Activated CD8-positive, alpha-beta memory T cell treated with anti-CD3 and anti-CD28 coated beads, Interleukin-2, amount 50 U/mL, for 4 hours (primary cell): ENCODE results near the gene SMARCD1.

Experiments
- DNase-seq: peaks from one replicate; pipeline ENCODE4 v3.0.0-alpha.2; 2020

Gene SMARCD1

DNA sequence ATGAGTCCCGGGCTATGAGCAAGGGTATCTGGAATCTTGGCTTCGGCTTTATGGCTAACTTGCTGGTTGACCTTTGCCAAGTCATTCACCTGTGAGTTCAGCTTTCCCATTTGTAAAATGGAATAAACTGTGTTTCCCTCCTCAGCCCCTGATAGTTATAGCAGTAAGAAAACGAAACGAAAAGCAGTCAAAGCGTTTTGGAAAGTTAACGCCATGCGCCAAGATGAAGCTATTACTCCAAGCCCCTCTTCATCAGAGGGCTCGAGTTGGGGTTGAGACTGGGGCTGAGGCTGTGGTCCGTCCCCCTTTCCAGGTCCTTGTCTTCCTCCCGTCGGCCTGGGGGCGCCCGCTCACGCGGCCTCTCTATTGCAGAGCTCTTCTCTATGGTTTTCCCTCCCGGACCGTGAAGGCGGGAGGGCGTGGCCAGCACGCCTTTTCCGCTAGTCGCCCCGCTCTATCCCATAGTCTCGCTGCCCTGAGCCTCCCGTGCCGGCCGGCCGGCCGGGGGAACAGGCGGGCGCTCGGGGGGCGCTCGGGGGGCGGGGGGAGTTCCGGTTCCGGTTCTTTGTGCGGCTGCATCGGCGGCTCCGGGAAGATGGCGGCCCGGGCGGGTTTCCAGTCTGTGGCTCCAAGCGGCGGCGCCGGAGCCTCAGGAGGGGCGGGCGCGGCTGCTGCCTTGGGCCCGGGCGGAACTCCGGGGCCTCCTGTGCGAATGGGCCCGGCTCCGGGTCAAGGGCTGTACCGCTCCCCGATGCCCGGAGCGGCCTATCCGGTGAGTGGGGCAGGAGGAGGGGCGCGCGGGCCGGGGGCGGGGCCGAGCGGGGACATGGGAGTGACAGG is at the start of gene SMARCD1:
Gene SMARCD1 (plus strand): TSS at position 568 of the 840 bp plus-strand sequence. CDS start 28 bp downstream, at position 596.
- DNase-seq, result peak; percentile 86

DNA sequence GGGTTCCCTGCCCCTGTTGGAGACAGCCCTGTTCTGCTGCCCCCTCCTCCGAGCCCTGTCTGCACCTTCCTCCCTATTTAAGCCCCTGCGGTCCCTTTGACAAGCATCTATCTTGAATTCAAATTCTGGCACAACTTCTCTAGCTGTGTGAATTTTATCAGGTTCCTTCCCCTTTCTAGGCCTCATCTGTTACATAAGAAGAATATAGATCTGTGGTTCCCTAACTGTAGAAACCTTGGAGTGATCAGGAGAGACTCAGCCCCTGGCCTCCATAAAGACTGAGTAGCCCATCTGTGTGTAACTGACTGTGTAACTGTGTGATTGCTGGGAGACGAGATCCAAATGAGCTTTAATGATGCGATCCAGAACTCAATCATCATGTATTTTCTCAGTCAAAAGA is 46.8 kb upstream of the SMARCD1 start:
- no peak for DNase-seq

DNA sequence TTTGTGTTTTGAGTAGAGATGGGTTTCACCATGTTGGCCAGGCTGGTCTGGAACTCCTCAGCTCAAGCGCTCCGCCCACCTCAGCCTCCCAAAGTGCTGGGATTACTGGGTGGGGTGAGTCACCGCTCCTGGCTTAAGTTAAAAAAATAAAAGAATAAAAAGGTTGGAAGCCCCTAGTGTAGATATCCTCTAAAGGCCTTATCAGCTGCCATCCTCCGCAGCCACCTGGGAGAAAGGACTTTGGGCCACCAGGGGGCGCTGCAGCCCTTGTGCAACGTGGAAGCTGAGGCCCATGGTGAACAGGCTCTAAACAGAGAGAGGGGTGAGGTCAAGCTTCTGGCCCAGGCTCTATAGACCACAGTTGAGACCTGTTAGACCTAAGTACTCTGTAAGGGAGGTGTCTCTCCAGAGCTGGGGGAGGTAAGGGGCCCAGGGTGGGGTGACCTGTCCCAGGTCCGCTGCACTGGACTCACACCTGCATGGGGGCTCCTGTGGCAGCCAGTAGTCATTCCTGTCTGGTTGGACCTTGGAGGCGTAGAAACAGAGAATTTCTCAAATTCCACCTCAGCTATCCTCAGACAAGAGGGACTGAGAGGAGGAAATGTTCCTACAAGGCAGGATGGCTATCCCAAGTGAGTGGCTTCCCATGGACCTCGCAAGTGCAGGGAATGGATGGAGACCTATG is 45.8 kb upstream of the SMARCD1 start:
- DNase-seq, result peak; percentile 90

DNA sequence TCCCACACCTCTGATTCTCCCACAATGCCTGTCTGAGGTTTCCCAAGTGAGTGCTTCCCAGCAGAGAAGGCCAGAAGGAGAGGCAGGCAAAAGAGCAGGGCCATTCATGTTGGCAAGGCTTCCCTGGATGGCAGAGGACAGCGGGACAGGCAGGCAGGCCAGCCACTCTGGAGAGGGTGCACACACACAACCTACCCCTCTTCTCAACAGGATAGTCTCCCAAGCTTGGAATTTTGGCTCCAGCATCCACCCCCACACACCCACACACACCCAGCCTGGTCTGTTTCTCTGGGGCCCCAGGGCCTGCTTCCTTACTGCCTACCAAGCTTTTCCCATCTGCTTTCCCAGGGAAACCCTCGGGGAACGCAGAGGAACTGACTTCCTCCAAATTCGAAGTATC is 44.5 kb upstream of the SMARCD1 start:
- DNase-seq, result no peak

DNA sequence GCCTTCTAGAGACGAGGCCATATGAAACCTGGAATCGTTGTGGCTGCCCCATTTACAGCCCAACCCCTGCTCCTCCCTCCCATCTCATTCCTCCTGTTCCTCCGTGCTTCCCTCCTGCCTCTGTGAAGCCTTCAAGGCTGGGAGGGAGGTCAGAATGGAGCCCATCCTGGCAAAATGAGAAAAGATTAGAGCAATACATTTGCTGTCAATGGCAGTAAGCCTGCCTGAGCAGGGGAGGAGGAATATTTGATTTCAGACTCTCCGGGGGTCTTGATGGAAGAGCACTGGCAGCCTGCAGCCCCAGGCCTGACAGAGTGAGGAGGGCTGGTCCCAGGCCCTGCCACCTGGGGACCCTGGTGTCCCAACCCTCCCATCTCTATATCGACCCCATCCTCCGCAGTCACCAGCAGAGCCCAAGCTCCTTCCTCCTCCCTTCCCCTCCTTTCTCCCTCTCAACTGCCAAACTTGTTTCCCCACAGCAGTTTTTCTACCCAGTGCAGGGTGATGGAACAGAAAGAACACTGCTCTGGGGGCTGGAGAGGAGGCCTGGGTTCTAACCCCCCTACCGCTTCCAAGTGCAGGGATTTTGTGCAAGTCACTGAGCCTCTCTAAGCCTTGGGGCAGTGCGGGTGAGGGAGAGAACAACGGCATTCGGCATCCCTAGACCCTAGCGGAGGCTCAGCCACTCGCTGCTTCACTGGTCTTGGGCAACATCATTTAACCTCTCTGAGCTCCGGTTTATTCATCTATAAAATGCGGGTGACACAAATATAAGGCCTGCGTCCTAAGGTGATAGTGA is 43.9 kb upstream of the SMARCD1 start:
- DNase-seq, result no peak

DNA sequence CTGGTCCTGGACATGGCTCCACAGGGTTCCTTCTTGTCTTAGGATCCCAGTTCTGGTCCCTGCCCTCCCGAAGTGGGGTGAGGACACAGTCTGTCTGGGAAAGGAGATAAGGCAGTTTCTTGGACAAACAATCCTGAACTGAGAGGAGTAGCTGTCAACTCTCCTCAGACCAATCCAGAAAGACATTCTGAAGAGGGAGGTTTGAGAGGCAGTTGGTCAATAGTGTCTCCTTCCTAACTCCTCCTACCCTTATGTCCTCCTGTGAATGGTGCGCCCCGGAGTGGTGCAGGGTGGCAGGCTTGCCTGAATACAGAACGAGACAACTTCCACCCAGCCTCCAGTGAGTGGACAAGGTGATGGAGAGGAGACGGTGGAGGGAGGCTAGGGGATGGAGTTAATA is 43.2 kb upstream of the SMARCD1 start:
- DNase-seq, result no peak

DNA sequence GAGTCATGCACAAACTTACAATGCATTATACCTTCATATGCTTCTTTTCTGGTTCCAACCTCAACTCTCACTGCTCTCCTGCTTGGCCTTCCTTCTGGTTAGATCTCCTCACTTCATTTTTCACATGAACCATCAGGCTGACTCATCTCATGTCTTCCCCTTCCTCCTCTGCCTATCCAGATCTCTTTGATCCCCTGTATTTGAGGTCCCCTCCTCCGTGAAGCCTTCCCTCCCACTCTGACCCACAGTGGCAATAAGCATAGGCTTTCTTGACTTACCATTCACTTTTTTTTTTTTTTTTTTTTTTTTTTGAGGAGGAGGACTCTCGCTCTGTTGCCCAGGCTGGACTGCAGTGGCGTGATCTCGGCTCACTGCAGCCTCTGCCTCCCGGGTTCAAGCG is 42.4 kb upstream of the SMARCD1 start:
- no peak for DNase-seq

DNA sequence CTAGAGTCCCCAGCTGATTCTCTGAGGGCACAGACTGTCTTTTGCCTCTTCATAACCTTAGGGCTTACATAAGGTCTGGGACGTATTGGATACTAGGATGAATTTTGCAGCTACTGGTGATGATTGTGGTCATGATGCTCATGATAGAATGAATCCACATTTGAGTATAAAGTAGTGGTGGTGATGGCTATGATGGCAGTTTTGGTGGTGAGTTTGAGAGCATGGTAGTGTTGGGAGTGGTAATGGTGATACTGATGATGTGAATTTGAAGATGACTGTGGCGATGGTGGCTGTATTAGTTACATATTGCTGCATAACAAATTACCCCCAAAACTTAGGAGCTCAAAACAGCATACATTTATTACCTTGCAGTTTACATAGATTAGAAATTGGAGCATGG is 41.8 kb upstream of the SMARCD1 start:
- DNase-seq, result no peak

DNA sequence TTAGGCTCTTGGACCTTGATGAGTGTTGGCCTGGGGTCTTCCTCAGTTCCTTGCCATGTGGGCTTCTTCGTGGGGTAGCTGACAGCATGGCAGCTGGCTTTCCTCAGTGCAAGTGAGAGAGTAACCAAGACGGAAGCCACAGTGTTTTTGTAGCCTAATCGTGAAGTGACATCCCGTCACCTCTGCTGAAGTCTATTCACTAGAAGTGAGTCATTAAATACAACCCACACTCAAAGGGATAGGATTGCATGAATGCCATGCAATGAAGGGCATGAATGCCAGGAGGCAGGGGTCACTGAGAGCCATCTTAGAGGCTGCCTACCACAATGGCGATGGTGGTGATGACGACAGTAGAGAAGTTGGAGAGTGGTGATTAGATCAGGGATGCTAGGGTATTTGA is 41.3 kb upstream of the SMARCD1 start:
- no peak for DNase-seq

DNA sequence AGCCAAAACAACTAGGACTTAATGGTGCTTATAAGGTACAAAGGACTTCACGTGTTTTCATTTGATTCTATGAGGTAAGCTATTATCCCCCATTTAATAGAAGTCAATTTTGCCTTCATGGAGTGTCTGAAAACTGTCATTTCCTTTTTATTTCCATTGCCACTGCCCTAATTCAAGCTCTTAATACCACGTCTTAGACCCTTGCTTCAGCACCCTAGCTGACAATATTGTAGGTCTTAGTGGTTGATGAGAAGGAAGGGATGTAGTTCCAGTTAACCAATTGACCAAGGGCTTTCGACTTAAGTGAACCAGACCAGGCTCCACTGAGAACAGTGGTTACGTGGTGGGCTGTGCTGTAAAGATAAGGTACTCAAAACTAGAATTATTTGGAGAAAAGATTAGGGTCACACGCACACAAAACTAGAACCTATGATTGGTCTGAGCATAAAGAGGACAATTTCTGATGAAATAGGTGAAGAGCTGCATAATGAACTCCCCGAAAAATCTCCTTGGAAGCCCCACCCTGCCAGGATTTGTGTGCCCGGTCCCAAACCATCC is 37.4 kb upstream of the SMARCD1 start:
- DNase-seq, result no peak

DNA sequence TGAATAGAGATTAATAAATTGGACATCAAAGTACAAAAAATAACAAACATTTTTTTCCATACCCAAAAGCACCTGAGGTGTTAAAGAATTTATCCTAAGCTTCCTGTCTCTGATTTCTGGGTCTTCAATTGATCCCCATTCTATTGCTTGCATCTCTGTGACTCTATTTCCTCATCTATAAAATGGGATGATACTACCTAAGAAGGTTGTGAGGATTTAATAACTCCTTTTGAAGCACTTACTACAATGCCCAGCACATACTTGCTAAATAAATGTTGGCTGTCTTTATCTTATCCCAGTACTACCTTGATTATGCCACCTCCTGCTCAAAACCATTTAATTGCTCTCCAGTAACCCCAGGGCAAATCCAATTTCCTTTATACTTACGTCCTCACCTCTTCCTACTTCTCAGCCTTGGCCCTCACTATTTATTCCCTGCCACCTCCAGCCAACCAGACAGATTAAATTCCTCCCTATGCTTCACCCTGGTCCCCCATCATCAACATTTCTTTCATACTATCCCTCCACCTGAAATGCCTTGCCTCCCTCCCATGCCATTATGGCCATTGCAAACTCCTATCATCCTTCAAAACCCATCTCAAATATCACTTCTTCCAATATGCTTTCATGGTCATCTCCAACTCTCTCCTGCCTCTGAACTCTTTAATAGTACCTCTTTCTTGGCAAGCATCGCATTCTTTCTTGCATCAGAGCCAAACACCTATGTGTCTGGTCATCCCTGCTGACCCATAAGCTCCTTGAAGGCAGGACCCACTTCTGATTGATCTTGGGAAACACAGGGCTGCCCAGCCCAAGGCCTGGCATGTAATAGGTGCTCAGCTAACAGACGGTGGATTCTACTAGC is 35.7 kb upstream of the SMARCD1 start:
- no peak for DNase-seq

DNA sequence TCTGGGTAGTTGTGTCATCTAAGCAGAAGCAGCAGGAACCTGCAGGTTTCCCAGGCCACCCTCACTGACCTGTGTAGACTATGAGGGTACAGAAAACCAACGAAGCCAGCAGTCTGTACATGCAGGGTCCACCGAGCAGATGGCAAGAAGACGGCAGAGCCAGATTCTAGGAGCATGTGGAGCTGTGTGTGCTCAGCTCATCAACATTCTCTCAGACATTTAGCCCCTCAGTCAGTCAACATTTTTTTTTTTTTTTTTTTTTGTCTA is 35.1 kb upstream of the SMARCD1 start:
- DNase-seq, result no peak

DNA sequence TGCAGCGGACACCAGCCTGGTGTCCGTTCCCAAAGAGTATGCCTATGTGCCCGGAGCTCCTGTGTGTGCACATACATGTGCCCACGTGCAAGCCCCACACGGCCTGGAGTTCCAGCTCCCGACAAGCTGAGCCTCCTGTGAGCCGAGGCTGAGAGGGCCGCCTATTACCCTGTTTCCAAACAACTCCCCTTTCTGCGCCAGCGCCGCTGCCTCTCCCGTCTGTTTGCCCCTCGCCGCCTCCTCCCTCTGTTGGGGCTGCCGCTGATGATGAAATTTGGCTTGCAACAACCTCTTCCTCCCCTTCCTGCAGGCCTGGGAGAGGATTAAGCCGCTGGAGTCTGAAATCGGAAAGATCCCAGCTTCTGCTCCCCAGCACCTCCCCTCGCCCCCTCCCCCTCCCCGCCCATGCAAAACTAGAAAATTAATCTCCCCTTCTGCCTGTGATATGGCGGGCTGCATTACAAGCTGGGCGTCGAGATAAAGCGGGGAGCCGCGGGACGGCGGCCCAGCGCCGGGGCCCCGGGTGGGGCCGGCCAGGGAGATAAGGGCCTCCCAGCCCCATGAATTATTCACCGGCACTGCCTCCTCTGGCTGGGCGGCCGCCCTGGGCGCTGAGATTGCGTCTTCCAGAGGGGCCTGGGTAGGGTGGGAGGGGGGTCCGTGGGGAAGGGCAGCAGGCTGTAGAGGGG is 34.6 kb upstream of the SMARCD1 start:
- DNase-seq, result no peak

DNA sequence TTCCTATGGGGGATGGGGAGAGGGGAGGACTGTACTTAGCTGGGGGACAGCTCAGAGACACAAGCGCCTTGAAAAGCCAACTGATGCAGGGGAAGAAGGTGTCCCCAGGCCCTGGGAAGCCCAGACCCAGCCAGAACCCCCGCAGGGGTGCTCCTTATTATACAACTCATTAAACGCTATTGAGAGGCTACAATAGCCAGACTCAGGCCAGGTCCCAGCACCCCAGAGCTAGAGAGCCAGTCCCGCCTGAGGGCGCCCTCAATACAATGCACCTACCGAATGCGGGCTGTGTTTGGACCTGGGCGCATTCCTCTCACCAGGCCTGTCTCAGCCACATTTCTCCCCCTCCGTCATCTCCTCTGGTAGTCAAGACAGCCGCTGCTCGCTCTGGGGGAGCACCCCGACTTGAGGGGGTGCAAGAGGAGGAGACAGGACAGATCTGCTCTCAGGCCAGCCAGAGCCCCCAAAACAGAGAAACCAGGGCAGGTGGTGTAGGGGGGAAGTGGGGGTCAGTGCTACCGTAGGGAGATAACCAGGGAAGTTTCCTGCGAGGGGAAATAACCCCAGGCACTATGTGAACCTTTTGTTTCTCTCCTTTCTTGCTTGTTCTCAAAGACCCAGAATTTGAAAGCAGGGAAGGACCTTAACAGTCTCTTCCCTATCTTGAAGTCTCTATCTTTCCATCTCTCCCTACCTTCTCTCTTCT is 33.9 kb upstream of the SMARCD1 start:
- DNase-seq, result no peak

DNA sequence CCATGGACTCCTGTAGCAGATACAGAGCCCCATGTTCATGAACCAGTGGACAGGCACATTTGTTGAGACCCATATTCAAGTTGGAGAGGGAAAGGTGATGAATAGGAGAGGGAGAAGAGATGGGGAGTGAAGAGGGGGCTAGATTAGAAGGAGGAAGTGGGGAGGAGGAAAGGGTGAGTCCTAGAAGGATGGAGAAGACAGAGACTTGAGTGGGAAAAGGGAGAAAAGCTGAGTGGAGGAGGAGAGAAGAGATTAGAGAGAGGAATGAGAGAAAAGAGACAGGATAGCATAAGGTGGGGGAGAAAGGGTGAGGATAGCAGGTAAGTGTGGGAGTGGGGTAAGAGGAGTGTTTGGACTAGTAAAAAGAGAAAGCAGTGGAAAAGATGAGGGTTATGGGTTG is 32.6 kb upstream of the SMARCD1 start:
- no peak for DNase-seq

DNA sequence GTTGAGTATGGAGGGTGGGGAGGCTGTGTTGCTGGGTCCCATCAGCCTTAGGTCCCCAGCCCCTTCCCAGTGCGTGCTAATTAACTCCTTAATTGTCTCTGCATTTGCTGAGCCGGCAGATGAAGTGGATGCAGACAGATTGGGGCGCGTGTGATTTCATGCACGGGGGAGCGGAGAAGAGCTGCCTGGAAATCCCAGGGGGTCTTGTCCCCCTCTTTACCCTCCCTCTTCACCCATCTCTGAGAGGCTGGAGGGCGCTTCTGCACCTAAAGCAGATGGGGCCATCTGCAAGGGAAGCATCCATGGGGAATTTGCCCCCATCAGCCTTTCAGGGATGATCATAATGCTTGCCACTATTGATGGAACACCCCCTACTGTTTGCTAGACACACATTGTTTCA is 32.2 kb upstream of the SMARCD1 start:
- no peak for DNase-seq

DNA sequence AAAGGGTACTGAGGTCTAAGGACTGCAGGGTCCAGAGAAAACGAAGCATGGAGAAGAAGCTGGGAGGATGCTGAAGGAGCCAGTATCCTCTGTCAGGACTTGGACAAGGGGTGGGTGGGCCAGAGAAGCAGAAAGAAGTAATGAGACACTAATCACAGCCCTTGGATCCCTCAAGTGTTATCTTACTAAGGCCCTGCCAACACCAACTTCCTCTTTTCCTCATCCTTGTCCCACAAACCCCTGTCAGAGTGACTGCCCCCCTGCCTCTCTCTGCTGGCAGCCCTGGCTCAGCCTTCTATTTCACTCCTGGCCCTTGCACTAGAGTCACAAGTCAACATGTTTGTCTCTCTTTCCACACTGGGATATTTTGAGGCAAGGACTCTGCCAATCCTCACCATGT is 31.6 kb upstream of the SMARCD1 start:
- no peak for DNase-seq

DNA sequence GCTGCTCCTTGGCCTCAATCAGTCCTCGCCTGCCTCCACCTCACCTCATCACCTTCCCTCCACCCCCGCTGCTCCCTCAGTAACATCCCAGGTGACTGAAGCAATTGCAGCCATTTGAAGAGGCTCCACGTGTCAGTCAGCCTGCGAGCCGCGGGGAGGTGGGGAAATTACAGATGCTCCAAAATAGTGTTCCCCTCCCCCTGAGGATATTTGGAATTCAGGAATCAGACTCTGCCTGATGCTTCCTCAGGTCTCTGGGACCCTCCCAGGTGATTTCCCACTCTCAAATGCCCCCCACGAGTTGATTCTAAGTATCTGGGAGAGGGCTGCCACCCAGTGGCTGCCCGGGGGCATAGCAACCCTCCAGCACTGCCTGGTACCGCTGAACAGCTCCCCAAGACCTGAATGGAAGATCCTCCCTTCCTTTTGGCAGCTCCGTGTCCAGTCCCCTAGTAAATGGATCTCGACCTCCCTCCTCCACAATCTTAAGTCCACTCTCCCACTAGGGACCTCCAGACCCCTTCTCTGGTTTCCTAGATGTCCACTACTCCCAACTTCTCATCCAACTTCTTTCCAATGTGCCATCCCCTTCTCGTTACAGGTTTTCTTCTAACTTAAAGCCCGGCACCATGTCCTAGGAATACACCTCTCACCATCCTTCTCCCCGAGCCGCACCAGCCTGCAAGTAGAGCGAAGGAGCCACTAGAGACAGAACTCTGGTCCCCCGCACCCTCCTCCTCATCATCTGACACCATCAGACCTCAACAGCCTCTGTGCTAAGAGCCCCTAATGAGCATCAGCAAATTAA is 29.1 kb upstream of the SMARCD1 start:
- peak; percentile 62 for DNase-seq

DNA sequence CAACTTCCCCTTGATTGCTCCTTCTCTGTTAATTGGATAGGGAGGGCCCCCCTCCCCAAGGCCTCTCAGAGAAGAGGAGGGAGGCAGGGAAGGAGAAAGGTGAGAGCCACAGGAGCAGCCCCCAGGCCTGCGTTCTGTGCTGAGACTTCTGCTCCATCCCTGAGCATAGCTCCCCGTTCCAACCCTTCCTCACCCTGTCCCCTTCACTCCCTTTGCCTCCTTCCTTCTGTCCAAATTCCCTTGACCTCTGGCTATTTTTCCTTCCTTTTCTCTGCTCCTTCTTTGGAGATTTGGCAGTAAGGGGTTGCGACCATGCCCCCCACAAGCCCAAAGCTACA is 28.5 kb upstream of the SMARCD1 start:
- no peak for DNase-seq

DNA sequence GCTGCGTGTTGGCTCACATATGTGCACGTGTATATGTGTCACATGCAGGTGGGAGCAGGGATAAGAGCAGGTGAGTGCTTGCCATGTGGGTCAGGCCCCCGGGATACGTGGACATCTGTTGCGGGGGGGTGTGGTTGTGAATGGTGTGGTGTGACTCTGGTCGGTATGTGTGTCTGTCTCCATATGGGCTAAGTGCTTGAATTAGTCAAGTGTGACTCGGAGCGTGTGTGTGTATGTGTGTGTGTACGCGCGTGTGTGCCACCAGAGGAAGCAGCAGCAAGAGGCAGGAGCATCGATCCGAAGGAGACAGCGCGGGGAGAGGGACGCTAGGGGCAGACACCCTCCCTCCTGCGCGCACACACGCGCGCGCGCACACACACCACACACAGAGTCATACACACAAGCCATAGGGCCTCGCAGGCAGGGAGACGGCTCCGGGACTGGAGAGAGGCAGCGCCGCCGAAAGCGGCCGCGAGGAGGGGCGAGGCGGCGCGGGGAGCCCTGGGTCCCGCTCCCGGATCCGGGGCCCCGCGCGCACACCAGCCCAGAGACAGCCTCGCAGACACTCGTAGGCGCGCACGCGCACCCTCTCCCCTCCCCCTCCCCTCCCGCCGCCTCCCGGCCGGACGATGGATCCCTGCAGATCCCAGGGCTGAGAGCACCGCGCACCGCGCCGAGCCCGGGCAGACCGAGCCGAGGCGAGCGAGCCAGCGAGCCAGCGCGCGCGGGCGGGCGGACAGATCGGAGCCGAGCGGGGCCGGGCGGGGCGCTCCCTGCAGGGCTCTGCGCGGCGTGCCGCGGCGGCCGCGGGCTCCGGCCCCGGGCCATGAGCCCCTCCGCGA is 27.9 kb upstream of the SMARCD1 start, which contains the start of gene ASIC1:
Gene ASIC1 (plus strand): TSS at position 597 of the 842 bp plus-strand sequence. CDS start 1,171 bp downstream, outside the sequence.
- DNase-seq, result peak; percentile 58
